Measurements from ENCODE around the gene CST3. TPM values are rescaled to one million over a fixed set of nuclear protein-coding genes. Genes with fewer than 3 reads are reported as not detected.

CST3 gene
- total and polyA plus RNA-seq, 11 donors, result 240 to 1,194 (median 611) TPM

DNA sequence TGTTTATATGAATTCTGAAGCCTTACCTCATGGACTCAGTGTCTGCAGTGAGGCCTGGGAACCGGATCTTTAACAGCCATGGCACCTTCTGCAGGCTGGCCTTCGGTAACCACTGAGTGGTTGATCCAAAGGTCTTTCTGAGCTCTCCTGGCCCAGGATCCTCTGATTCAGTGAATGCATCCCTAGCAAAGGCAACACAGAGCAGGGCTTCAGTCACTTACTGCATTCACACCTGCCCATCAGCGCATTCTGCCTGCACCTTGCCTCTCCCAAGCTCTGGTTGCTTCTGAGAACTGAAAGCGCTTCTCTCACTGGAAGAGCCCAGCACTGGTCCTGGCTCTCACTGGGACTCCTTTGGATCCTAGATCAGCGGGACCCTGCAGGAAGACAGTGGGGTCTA is 23.6 kb downstream of the CST3 start:
- Histone ChIP-seq H3K27me3 (no peaks in the 10 kb centered on the region), H3K27ac (peak overlapping the region in 3 of 12 donors; percentile 9 to 57 (median 15)), H3K4me1 (peaks cover 0 to 26% (median 1%) of the 10 kb centered on the region in 12 donors), H3K9me3 (no peaks in the 10 kb centered on the region), H3K36me3 (no peaks in the 10 kb centered on the region), H3K4me3 (no peak overlapping the region)
- TF ChIP-seq, protein P1, sequence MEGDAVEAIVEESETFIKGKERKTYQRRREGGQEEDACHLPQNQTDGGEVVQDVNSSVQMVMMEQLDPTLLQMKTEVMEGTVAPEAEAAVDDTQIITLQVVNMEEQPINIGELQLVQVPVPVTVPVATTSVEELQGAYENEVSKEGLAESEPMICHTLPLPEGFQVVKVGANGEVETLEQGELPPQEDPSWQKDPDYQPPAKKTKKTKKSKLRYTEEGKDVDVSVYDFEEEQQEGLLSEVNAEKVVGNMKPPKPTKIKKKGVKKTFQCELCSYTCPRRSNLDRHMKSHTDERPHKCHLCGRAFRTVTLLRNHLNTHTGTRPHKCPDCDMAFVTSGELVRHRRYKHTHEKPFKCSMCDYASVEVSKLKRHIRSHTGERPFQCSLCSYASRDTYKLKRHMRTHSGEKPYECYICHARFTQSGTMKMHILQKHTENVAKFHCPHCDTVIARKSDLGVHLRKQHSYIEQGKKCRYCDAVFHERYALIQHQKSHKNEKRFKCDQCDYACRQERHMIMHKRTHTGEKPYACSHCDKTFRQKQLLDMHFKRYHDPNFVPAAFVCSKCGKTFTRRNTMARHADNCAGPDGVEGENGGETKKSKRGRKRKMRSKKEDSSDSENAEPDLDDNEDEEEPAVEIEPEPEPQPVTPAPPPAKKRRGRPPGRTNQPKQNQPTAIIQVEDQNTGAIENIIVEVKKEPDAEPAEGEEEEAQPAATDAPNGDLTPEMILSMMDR (IDR thresholded peaks at IDR 0.05), result no peak
- TF ChIP-seq POLR2A (IDR thresholded peaks at IDR 0.05), result no peak
- 91 to 95% (median 93%) methylated on average over 5 of the region's 5 CpGs for WGBS, 4 donors
- intact Hi-C loops (cut with DNase I), result no loop called here
- DNase-seq (no peak), ATAC-seq (peak in 2 of 4 donors; percentile 10 to 31)

DNA sequence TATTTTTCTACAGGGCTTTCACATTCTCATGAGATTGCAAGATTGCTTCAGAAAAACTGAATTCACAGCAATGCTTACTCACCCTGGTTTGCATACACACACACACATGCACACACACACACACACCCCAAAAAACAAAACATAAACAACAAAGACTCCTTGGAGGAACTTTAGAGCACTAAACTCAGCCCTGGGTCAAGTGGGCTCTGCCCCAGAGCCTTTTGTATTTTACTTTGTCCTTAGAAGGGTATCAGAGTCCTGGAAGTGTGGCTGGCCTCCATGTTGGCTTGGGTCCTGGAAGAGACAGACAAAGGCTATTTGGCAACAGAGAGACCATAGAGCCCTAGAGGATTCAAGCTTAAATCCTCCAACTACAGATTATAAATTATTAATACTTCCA is 24.1 kb downstream of the CST3 start:
- Histone ChIP-seq H3K27me3 (no peaks in the 10 kb centered on the region), H3K4me3 (no peak overlapping the region), H3K4me1 (peaks cover 0 to 26% (median 1%) of the 10 kb centered on the region in 12 donors), H3K36me3 (no peaks in the 10 kb centered on the region), H3K9me3 (no peaks in the 10 kb centered on the region), H3K27ac (peak overlapping the region in 5 of 12 donors; percentile 9 to 57 (median 20))
- peak in 2 of 4 donors; percentile 52 to 64 for ATAC-seq
- DNase-seq, result peak in 1 of 5 donors; percentile 47
- intact Hi-C loops (cut with DNase I), result no loop called here
- TF ChIP-seq POLR2A (IDR thresholded peaks at IDR 0.05), result no peak
- TF ChIP-seq, protein P1 (IDR thresholded peaks at IDR 0.05), result no peak

DNA sequence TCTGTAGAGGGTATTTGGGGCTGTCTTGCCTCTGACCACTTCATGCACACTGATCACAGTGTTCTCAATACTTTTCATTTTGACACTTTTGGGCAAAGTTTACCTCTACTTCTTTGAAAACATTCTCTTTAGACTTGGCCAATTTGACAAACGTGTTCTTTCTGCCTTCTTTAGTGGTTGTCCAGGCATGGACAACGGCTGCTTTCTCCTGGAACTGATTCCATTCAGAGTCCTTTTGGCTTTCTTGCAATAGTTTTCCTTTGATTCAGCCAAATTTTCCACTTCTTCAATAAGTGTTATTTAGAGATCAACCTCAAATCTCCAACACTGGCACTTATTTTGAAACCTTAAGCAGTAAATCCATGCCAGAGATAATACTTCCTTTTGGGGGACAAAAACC is 25.4 kb downstream of the CST3 start:
- Histone ChIP-seq H3K4me3 (no peak overlapping the region), H3K27ac (peak overlapping the region in 1 of 12 donors; percentile 13), H3K9me3 (no peaks in the 10 kb centered on the region), H3K27me3 (no peaks in the 10 kb centered on the region), H3K4me1 (peaks cover 0 to 26% (median 1%) of the 10 kb centered on the region in 12 donors), H3K36me3 (no peaks in the 10 kb centered on the region)
- 63 to 71% (median 70%) methylated on average over 2 of the region's 2 CpGs for WGBS, 4 donors
- intact Hi-C loops (cut with DNase I), result no loop called here
- TF ChIP-seq, protein P1 (IDR thresholded peaks at IDR 0.05), result no peak
- no peak for TF ChIP-seq POLR2A (IDR thresholded peaks at IDR 0.05)
- ATAC-seq, result no peak
- DNase-seq, result no peak

DNA sequence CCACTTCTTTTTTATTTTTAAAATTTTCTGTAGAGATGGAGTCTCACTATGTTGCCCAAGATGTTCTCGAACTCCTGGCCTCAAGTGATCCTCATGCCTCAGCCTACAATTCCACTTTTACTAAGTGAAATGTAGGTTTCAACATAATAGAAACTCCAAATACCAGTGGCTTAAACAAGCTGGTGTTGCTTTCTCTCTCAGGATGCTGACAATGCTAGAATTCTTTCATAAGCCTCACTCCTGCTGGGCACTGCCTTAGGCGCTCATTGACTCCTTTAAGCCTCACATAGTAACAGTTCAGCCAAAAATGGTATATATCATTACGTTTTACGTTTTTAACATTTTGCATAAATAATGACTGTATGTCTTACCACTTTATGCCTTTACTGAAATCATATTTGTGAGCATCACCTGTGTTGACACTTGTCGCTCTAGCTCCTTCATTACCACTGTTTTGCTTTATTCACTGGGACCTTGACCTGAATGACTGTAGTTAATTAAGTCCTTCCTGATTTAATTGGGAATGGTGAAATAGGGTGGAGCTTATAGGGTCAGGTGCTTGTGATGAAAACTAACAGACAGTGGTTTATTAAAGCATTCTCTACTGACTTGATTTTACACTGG is 28.2 kb downstream of the CST3 start:
- intact Hi-C loops (cut with DNase I), result loop anchor here (2.0 to 10.0 kb wide), 10 partner anchors 21 to 265 kb away; partner anchors contain the start of genes GZF1 (in 2 of the 10), NXT1 (in 2 of the 10) and CST3 (in 1 of the 10)
- H3K27me3 ChIP-seq, result peaks cover 0 to 8% (median 0%) of the 10 kb centered on the region in 9 donors
- no peak for ATAC-seq
- TF ChIP-seq, protein P1 (IDR thresholded peaks at IDR 0.05), result no peak
- no peak for TF ChIP-seq POLR2A (IDR thresholded peaks at IDR 0.05)
- peaks cover 0 to 26% (median 5%) of the 10 kb centered on the region in 12 donors for H3K4me1 ChIP-seq
- no peak overlapping the region for H3K4me3 ChIP-seq
- WGBS, 4 donors, result 91 to 95% (median 94%) methylated on average over 5 of the region's 5 CpGs
- DNase-seq, result no peak
- no peaks in the 10 kb centered on the region for H3K36me3 ChIP-seq
- H3K9me3 ChIP-seq, result no peaks in the 10 kb centered on the region
- no peak overlapping the region for H3K27ac ChIP-seq

All from heart left ventricle (tissue), 16 donors.